K562 (cell line): Measurements from ENCODE around the gene TBC1D17. TPM values are rescaled to one million over a fixed set of nuclear protein-coding genes. Genes with fewer than 3 reads are reported as not detected.

Experiments
- FOSL1 ChIP-seq: fragments of 200-800 bp; sonication (Bioruptor generic); conservative IDR thresholded peaks from 2 replicates; pipeline ENCODE4 v1.6.1; 2016; ENCODE audit warnings: missing genetic modification characterization, missing compliant biosample characterization
- KDM2B ChIP-seq: fragments of 250-450 bp; sonication (Bioruptor Pico); IDR thresholded peaks from 2 replicates; pipeline ENCODE4 v1.8.0; 2021; ENCODE audit warnings: mild to moderate bottlenecking, moderate library complexity
- LEF1 ChIP-seq: fragments of 450-650 bp; IDR thresholded peaks from 2 replicates; pipeline ENCODE4 v1.6.1; 2016; ENCODE audit warnings: mild to moderate bottlenecking
- MYC ChIP-seq, 2 experiments: fragments of 250-450 bp in 1 of 2; sonication (Bioruptor Pico) in 1 of 2; IDR thresholded peaks; 2 replicates each; pipeline versions ENCODE4 v1.5.1 to v1.6.1; 2012 to 2021; ENCODE audit warnings: low read depth in 2 of 2, borderline replicate concordance in 1 of 2, improper control_type of control experiment in 1 of 2, low read length in 1 of 2, mild to moderate bottlenecking in 1 of 2, moderate library complexity in 1 of 2
- NR1H2 ChIP-seq: sonication (generic); formaldehyde crosslinking; IDR thresholded peaks from 2 replicates; pipeline ENCODE4 v1.4.0; 2020; ENCODE audit warnings: mild to moderate bottlenecking, missing genetic modification reagents
- PHB ChIP-seq: fragments of 250-450 bp; sonication (Bioruptor Pico); IDR thresholded peaks from 2 replicates; pipeline ENCODE4 v1.5.0; 2021
- POLR2AphosphoS2 ChIP-seq: IDR thresholded peaks from 2 replicates; pipeline ENCODE4 v1.6.1; 2012; ENCODE audit warnings: low read length, improper control_type of control experiment
- POLR2G ChIP-seq: fragments of 200-400 bp; formaldehyde crosslinking; IDR thresholded peaks from 2 replicates; pipeline ENCODE4 v1.6.1; 2017; ENCODE audit warnings: low read depth, mild to moderate bottlenecking, antibody characterized with exemption, low read length, moderate library complexity
- RCOR1 ChIP-seq, 2 experiments: IDR thresholded peaks; 2 replicates each; pipeline ENCODE4 v1.6.1; 2012; ENCODE audit warnings: low read depth in 2 of 2, low read length in 2 of 2, borderline replicate concordance in 1 of 2, improper control_type of control experiment in 1 of 2
- RFX5 ChIP-seq: IDR thresholded peaks from 2 replicates; pipeline ENCODE4 v1.6.1; 2011; ENCODE audit warnings: low read depth, mild to moderate bottlenecking, improper control_type of control experiment, low read length
- RHOXF2B ChIP-seq: fragments of 250-450 bp; sonication (Bioruptor Pico); conservative IDR thresholded peaks from 2 replicates; pipeline ENCODE4 v1.5.1; 2021
- RNF2 ChIP-seq: sonication (generic); IDR thresholded peaks from 2 replicates; pipeline ENCODE4 v1.6.1; 2016
- ZKSCAN8 ChIP-seq: fragments of 200-800 bp; sonication (Bioruptor generic); IDR thresholded peaks from 2 replicates; pipeline ENCODE4 v1.6.1; 2016; ENCODE audit warnings: missing genetic modification characterization, missing compliant biosample characterization
- ZNF23 ChIP-seq: fragments of 250-450 bp; sonication (Bioruptor Pico); IDR thresholded peaks from 2 replicates; pipeline ENCODE4 v1.4.0; 2020; ENCODE audit warnings: mild to moderate bottlenecking
- ZNF41 ChIP-seq: fragments of 250-450 bp; sonication (Bioruptor Pico); conservative IDR thresholded peaks from 2 replicates; pipeline ENCODE4 v1.4.0; 2020; ENCODE audit warnings: mild to moderate bottlenecking
- ZNF445 ChIP-seq: fragments of 250-450 bp; sonication (Bioruptor Pico); IDR thresholded peaks from 2 replicates; pipeline ENCODE4 v1.4.0; 2020; ENCODE audit warnings: low read depth, mild to moderate bottlenecking, moderate library complexity
- ZNF592 ChIP-seq: fragments of 450-650 bp; IDR thresholded peaks from 2 replicates; pipeline ENCODE4 v1.6.1; 2017; ENCODE audit warnings: antibody characterized with exemption, mild to moderate bottlenecking
- ZNF695 ChIP-seq: fragments of 450-650 bp; formaldehyde crosslinking; IDR thresholded peaks from 2 replicates; pipeline ENCODE4 v1.4.0; 2020; ENCODE audit warnings: mild to moderate bottlenecking, moderate library complexity
- ZNF785 ChIP-seq: fragments of 250-450 bp; sonication (Bioruptor Pico); IDR thresholded peaks from 2 replicates; pipeline ENCODE4 v1.4.0; 2020; ENCODE audit warnings: mild to moderate bottlenecking
- polyA plus RNA-seq, 8 experiments: library from polyadenylated mRNA; depleted of rRNA in 4 of 8; stranded (reverse) in 5 of 8; unstranded in 3 of 8; fragments of >200 nt; fragmentation: Nextera tagmentation in 2 of 8; fragmentation: Illumina TruSeq in 1 of 8; extraction: Ambion mirVana in 2 of 8; extraction: Trizol in 1 of 8; gene quantifications; 2 replicates each; pipeline versions ENCODE4 v1.2.1 to v1.2.3, GENCODE V29; 2011 to 2014; ENCODE audit warnings: inconsistent platforms in 1 of 8, missing spikeins in 1 of 8
- total RNA-seq, 7 experiments: library from RNA; depleted of rRNA in 6 of 7; stranded (reverse); fragments of >200 nt in 6 of 7; fragmentation: Illumina TruSeq in 2 of 7; extraction: Trizol in 2 of 7; gene quantifications; 2 replicates each; pipeline versions ENCODE4 v1.2.1 to v1.2.3, GENCODE V29; 2011 to 2021; ENCODE audit warnings: low replicate concordance in 1 of 7
- TF ChIP-seq, protein P1 (sequence below): fragments of 250-450 bp; sonication (Bioruptor Pico); IDR thresholded peaks from 2 replicates; pipeline ENCODE4 v1.5.0; 2022; ENCODE audit warnings: mild to moderate bottlenecking
- TF ChIP-seq, protein P2 (sequence below): sonication (generic); formaldehyde crosslinking; IDR thresholded peaks from 2 replicates; pipeline ENCODE4 v1.8.0; 2022; ENCODE audit warnings: mild to moderate bottlenecking, low read depth, missing genetic modification reagents

Gene TBC1D17
- total and polyA plus RNA-seq, 9 of the 15 experiments (the other 6 are each of a cell fraction or from before 2014, with no cell fraction given) = 0.42 to 16.0 (median 3.8) TPM

GRCh38 chr19:49889687-49890348, 12.3 kb downstream of the TBC1D17 start (continued):
- peak; percentile 98 for TF ChIP-seq ZNF592
- TF ChIP-seq ZNF41 (CRISPR knock-in tag) = no peak
- TF ChIP-seq RFX5 = no peak
- TF ChIP-seq KDM2B (CRISPR knock-in tag) = peak; percentile 99
- TF ChIP-seq, protein P1, sequence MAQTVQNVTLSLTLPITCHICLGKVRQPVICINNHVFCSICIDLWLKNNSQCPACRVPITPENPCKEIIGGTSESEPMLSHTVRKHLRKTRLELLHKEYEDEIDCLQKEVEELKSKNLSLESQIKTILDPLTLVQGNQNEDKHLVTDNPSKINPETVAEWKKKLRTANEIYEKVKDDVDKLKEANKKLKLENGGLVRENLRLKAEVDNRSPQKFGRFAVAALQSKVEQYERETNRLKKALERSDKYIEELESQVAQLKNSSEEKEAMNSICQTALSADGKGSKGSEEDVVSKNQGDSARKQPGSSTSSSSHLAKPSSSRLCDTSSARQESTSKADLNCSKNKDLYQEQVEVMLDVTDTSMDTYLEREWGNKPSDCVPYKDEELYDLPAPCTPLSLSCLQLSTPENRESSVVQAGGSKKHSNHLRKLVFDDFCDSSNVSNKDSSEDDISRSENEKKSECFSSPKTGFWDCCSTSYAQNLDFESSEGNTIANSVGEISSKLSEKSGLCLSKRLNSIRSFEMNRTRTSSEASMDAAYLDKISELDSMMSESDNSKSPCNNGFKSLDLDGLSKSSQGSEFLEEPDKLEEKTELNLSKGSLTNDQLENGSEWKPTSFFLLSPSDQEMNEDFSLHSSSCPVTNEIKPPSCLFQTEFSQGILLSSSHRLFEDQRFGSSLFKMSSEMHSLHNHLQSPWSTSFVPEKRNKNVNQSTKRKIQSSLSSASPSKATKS (CRISPR knock-in tag) = no peak
- peak; percentile 90 for TF ChIP-seq POLR2G
- no peak for TF ChIP-seq RHOXF2B
- TF ChIP-seq NR1H2 (CRISPR knock-in tag) = 0 out of 2 replicates have a peak, but pooled peaks have one; percentile 54
- 0 out of 2 replicates have a peak, but pooled peaks have one; percentile 10 for TF ChIP-seq PHB (CRISPR knock-in tag)
- 0 out of 2 replicates have a peak, but pooled peaks have one; percentile 46 for TF ChIP-seq LEF1
- TF ChIP-seq ZNF695 (CRISPR knock-in tag) = no peak
- TF ChIP-seq RNF2 = peak; percentile 99
- TF ChIP-seq, protein P2, sequence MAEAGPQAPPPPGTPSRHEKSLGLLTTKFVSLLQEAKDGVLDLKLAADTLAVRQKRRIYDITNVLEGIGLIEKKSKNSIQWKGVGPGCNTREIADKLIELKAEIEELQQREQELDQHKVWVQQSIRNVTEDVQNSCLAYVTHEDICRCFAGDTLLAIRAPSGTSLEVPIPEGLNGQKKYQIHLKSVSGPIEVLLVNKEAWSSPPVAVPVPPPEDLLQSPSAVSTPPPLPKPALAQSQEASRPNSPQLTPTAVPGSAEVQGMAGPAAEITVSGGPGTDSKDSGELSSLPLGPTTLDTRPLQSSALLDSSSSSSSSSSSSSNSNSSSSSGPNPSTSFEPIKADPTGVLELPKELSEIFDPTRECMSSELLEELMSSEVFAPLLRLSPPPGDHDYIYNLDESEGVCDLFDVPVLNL (CRISPR knock-in tag) = peak; percentile 93
- no peak for TF ChIP-seq ZNF445
- TF ChIP-seq ZKSCAN8 (CRISPR knock-in tag) = no peak
- TF ChIP-seq RCOR1 (IDR thresholded peaks at IDR 0.05; ENCODE audit: borderline replicate concordance in 1 of 2, low read depth in 2 of 2, low read length in 2 of 2) = peak in 1 of 2 experiments; percentile 71; a peak in 2 of 4 replicates
- peak; percentile 67; the same call in 1 of the 2 replicates for TF ChIP-seq FOSL1 (tag)
- TF ChIP-seq POLR2AphosphoS2 = no peak
- peak; percentile 100 for TF ChIP-seq MYC (IDR thresholded peaks at IDR 0.05; ENCODE audit: low read depth, low read length)
- TF ChIP-seq MYC (CRISPR knock-in tag; IDR thresholded peaks at IDR 0.05; ENCODE audit: borderline replicate concordance, low read depth) = peak; percentile 98
- TF ChIP-seq ZNF23 (CRISPR knock-in tag) = no peak
- TF ChIP-seq ZNF785 (CRISPR knock-in tag) = no peak
